NCI-H524 treated with DMSO at 0.1 percent for 48 hours (cell line): Measurements from ENCODE around the gene PARP15.
A peak's percentile ranks its signal among the peaks of the same experiment; 100 is the strongest.
"Not testable (repeated sequence)": the region's sequence is repeated elsewhere in the genome, so short reads cannot be mapped to it uniquely, and the experiment has no call there.

ENCODE experiments used
- DNase-seq: peaks from one replicate; lab custom pipeline; 2025; lab: John Stamatoyannopoulos, UW

The PARP15 gene

GRCh38 chr3:122577409-122578031, at the start of gene PARP15:
Gene PARP15, plus strand, starts transcription at chr3:122577650. Its CDS starts 18 bp downstream, at chr3:122577668.
- DNase-seq: no peak

- no peak for DNase-seq
Observed at GRCh38 chr3:122530164-122530563, 47.3 kb upstream of the PARP15 start.

GRCh38 chr3:122533480-122533879, 44.0 kb upstream of the PARP15 start:
- DNase-seq: no peak

- DNase-seq: no peak
Observed at GRCh38 chr3:122533931-122534334, 43.5 kb upstream of the PARP15 start.

GRCh38 chr3:122535964-122536631, 41.4 kb upstream of the PARP15 start:
- no peak for DNase-seq

GRCh38 chr3:122536632-122537001, 40.8 kb upstream of the PARP15 start:
- no peak for DNase-seq

- DNase-seq: no peak
Observed at GRCh38 chr3:122538956-122539490, 38.4 kb upstream of the PARP15 start.

GRCh38 chr3:122546151-122546550, 31.3 kb upstream of the PARP15 start:
- DNase-seq: no peak

GRCh38 chr3:122548076-122548475, 29.4 kb upstream of the PARP15 start:
- no peak for DNase-seq

- no peak for DNase-seq
Observed at GRCh38 chr3:122548619-122549018, 28.8 kb upstream of the PARP15 start.

GRCh38 chr3:122553171-122553570, 24.3 kb upstream of the PARP15 start:
- DNase-seq: no peak

GRCh38 chr3:122555275-122556071, 22.0 kb upstream of the PARP15 start:
- no peak for DNase-seq

GRCh38 chr3:122557356-122557755, 20.1 kb upstream of the PARP15 start:
- no peak for DNase-seq

- no peak for DNase-seq
Observed at GRCh38 chr3:122558605-122559004, 18.8 kb upstream of the PARP15 start.

GRCh38 chr3:122559906-122560305, 17.5 kb upstream of the PARP15 start:
- no peak for DNase-seq

- no peak for DNase-seq
Observed at GRCh38 chr3:122560680-122561079, 16.8 kb upstream of the PARP15 start.

GRCh38 chr3:122562923-122563716, 14.3 kb upstream of the PARP15 start:
- no peak for DNase-seq

- DNase-seq: no peak
Observed at GRCh38 chr3:122563717-122564025, 13.8 kb upstream of the PARP15 start.

- peak; percentile 23 for DNase-seq
Observed at GRCh38 chr3:122564155-122564912, 13.1 kb upstream of the PARP15 start, which contains the start of the genes DTX3L and PARP9. Gene DTX3L, plus strand, starts transcription at chr3:122564338. Its CDS starts 89 bp downstream, at chr3:122564427. Gene PARP9, minus strand, starts transcription at chr3:122564300. Its CDS starts 4,680 bp downstream, at chr3:122559620.

- DNase-seq: not testable (repeated sequence)
Observed at GRCh38 chr3:122568131-122568530, 9.3 kb upstream of the PARP15 start.

GRCh38 chr3:122568755-122569154, 8.7 kb upstream of the PARP15 start:
- DNase-seq: no peak
